LoVo (cell line): ENCODE measurements around the gene PUM2.

Source experiments
- DNase-seq: peaks from one replicate; pipeline ENCODE4 v3.0.0-alpha.2; 2016; ENCODE audit warnings: low spot score

The PUM2 gene

DNA sequence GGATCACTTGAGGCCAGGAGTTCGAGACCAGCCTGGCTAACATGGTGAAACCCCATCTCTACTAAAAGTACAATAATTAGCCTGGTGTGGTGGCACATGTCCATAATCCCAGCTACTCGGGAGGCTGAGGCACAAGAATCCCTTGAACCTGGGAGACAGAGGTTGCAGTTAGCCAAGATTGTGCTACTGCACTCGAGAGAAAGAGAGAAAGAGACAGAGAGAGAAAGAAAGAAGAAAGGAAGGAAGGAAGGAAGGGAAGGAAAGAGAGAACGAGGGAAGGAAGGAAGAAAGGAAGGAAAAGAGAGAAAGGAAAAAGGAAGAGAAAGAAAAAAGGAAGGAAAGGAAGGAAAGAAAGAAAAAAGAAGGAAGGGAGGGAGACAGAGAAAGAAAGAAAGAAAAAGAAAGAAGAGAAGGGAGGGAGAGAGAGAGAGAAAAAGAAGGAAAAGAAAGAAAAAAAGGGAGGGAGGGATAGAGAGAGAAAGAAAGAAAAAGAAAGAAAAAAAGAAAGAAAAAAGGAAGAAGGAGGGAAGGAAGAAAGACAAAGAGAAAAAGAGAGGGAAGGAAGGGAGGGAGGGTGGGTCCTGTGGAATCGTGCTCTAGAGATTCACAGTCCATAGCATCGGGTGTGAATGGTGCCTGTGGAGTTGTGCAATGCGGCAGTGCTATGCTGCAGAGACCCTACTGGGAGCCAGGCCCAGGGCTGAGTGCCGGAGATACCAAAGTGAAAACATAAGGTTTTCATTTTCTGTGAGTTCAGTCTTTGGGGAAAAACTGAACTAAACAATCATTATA lies 121.1 kb downstream of the PUM2 start:
- DNase-seq, result no peak

DNA sequence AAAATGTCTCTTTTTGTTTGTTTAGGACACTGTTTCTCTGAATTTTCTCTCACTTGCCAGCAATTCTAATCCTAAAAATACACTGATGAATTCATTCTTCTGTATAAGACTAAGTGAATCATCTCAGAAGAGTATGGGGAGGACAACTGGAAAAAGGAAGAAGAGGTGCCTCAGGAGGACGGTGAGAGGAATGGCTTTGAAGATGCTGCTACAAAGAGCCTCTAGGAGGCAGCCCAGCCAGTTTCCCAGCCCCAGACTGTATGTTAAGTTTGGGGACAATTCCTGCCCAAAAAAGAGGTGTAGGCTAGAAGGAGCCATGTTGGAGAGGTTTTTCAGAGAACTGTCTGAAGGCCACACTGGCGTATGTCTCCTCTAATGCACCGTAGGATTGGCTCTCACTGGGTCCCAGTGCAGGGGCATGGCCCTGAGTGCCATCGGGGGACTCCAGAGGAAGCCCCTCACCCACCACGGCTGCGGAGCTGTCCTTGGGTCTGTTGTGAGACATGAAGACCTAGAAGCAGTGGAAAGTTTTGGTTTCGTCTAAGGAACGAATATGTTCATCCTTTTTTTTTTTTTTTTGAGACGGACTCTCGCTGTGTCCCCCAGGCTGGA lies 122.6 kb downstream of the PUM2 start:
- DNase-seq, result no peak

DNA sequence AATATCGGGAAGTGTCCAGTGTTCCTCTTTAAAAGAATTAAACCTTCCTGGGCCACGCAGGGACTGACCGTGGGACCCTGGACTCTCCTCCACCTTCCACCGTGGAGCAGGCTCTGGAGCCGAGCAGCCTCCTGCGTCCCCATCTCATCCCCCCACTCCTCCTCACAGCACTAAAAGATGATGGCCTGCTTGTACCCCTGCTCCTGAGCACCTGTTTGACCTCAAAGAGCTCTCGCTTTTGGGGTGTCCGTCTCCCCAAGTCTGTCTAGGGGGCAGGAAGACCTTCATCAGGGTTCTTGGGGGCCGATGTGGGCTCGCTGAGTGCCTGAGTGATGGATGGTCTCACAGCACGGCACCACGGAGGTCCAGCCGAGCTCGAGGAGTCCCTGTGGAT lies 124.5 kb downstream of the PUM2 start:
- DNase-seq, result no peak

DNA sequence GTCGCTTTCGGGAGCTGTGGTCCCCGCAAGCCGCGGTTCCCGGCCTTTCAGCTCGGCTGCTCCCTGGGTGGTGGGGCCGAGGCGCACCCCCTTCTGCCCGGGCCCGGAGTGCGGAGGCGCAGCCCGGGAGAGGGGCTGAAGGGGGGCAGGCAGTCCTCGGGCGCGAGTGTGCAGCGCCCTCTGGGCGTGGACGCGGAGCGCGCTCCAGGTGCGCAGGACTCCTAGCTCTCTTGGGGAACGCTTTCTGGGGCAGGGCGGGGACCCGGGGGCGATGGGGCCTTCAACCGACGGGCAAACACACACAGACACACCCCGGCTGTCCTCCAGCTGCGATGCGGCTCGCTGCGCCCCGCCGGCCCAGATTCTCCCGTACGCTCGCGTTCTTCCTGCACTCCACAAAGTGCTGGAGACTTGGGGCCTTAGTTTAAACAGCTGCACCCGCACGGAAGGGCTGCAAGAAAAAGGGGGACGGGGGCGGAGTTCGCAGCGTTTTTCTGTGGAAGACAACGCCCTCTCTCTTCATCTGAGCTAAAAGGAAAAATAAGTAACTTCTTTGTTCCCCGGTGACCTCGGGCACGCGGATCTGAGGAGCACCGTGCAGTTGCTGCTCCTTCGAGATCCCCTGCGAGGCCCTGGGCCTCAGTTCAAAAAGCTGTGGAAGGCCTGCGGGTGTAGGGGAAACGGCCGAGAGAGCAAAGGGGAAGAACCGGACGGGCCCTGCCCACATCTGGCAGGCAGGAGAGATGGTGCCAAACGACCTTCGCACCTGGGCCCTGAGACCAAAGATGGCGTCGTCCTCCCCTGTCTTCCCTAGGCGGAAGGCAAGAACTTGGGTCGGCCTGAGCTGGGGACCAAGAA lies 125.1 kb downstream of the PUM2 start:
- peak; percentile 71 for DNase-seq

DNA sequence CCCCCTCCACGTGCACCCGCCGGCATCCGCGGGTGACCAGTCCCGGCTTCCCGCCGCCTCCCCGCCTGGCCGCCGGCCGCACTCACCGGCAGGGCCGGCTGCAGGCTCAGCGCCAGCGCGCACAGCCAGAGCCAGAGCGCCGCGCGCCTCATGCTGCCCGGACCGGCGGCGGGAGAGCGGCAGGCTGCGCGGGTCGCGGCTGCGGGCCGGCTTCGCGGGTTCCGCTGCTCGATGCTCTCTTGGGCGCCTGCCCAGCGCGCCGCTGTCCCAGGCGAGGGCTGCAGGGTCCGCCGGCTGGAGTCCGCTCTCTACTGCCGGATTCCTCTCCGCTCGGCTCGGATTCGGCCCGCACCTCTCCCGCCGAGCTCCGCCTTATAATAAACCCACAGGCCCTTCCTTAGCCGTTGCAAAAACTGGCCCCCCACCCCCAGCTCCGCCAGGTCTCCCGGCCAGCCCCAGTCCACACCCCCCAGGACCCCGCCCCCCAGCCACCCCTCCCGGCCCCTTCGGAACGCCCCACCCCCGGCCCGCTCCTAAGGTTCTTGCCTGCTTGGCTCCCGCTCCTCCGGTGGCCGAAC lies 125.8 kb downstream of the PUM2 start, which contains the start of gene SDC1:
SDC1 (minus strand) TSS at position 415 of the 578 bp plus-strand sequence; CDS start at position 152, 263 bp downstream.
- DNase-seq, result peak; percentile 52

DNA sequence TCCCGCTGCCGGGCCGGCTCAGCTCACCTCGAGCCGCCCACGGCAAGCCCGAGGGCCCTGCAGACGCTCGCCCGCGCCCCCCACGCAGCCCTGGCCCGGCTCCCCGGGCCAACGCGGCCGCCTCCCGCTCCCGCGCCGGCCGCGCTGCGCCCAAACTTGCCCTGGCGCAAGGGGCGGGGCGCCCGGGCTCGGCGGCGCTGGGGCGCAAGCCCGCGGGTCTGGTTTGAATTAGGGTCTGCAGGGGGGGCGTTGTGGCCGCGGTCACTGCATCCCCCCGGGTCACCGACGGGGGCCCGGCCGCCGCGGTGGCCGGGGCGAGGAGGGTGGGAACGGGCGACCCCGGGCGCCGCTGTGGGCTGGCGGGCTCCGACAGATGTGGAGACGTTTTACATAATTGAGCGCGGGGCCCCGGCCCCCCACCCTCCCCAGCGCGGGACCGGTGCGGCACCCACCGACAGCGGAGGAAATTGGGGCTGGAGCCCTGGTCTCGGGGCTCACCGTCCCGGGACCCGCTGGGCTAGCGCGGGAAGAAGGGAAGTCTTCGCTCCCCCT lies 126.4 kb downstream of the PUM2 start:
- no peak for DNase-seq

DNA sequence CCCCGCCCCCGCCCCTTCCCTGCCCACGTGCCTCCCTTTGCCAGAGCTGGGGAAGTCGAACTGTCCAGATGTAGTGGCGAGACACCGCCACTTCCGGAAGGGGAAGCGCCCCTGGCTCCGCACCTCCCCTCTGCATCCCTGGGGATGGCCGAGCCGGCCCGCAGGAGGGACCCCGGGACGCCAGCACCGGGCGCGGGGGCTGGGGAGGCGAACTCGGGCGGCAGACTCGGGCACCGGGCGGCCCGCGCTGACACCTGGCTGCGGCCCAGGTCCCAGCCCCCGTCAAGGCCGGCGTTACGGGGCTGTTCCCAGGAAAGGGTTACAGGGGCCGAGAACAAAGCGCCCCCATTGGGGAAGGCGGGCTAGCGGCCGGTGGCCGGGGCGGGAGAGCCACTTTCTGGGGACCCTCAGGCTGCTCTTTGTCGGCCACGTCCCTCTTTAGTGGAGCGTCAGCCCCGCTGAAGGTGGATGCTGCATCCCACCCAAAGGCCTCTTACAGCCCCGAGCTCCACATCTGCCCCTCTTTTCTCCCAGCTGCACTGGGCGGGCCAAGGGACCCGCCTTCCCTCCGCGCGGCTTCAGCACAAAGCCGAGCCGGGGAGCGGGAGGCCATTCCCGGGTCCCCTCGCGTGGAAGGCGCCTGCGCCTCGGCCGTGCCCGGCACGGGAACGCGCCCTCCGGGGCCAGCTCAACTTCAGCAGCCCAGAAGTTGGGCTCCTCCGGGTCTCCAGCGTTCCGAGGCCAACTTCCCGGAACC lies 127.1 kb downstream of the PUM2 start:
- DNase-seq, result peak; percentile 21

DNA sequence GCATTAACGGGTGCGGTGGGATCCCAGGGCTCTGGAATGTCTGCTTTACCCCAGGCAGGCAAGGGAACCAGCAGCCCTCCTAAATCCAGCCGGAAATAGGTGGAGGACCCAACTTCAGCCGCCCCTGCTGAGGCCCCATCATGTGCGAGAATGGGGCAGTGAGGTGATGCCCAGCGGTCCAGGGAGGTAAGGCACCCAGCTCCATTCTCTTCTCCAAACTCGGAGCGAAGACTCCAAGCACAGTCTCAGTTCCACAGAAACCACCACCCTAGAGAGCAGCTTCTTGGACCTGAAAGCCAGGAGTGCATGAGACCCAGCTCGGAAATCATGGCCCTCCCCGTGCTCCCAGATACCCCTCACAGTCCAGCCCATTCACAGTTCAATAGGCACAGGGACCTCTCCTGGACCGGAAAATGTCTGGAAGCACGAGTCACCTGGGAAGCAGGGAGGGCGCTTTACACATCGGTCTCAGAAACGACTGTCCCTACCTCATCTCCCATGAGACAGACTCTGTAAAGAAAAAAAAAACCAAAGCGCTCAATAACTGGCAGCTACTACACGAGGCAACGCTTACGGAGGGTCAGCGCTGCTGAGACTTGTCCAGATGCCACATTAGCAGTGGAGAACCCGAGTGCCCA lies 127.8 kb downstream of the PUM2 start:
- DNase-seq, result no peak

DNA sequence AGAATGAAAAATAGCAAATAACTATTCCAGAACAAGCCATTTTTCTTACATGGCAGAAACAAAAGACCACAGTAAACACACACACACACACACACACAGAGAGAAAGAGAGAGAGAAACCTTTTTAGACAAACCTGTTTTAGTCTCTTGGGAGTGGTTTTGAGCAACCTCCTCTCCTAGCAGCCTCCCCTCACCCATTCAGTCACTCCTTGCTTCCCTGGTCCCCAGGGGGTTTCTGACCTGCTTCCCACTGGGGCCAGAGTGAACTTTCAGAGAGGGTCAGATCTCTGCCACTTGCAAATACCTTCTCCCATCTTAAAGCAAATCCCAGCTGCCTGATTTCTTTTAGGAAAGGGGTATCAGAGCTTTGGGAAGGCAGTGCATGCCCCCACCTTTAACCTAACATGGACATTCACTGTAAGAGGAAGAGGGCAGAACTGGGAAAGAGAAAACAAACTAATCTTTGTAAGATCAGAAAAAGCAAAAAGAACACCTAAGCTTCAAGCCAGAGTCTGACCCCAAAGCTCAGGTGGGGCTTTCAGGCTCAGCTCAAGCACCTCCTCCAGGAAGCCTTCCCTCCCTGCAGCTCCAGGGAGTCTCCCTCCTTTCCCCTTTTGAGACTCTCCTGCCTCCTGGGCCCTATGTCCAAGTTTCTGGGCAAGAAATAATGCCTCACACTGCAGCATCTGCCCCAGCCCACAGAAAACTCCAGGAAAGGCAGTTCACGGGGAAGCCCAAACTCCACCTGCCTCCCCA lies 128.5 kb downstream of the PUM2 start:
- no peak for DNase-seq

DNA sequence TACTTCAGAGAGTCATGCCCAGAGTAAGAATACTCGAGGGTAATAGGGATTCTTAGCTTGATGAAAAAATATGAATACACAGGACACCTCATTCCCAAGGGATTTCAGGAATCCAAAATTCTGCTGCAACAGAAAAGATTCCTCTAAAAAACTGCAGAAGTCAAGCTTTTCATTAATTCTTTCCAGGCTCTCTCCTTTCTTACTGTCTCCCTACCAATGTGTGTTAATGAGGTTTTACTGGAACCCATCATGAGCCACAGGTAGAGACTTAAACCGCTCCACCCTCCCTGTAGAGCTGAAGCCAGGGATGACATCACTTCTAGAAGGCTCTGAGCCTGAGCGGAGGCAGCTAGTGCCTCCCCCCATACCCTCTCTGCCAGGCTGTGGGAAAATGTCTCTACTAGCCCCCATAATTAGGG lies 129.1 kb downstream of the PUM2 start:
- DNase-seq, result no peak

DNA sequence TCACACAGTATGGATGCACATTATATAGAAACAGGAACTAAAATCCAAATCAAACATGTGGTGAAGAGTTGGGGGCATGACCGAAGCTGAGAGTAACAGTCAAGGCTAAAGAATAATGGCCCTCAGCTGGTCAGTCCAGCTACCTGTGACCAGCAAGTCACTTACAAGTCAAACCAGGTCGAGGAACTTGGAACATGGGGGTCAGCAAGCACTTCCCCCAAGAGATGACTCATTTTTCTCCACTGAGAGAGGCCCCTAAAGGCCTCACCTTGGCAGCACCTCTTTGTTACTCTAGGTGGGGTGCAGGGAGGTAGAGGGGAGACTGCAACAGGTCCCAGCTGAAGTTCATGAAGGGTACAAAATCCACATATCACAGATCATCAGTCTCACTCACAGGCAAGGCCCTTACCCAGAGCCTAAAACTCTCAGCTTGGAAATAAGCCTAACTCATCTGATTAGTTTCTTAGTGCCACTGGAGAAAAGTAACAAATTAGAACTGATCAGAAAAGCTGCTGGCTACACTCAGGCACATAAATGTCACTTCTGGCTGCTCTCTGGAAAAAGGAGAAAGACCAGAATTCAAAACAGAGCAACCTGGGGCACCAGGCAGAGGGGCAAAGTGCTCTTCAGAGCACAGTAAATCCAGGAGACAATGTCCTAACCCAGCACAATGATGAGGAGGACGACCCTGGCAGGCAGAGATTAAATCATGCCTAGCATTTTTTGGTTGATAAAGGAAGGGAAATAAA lies 129.7 kb downstream of the PUM2 start:
- no peak for DNase-seq

DNA sequence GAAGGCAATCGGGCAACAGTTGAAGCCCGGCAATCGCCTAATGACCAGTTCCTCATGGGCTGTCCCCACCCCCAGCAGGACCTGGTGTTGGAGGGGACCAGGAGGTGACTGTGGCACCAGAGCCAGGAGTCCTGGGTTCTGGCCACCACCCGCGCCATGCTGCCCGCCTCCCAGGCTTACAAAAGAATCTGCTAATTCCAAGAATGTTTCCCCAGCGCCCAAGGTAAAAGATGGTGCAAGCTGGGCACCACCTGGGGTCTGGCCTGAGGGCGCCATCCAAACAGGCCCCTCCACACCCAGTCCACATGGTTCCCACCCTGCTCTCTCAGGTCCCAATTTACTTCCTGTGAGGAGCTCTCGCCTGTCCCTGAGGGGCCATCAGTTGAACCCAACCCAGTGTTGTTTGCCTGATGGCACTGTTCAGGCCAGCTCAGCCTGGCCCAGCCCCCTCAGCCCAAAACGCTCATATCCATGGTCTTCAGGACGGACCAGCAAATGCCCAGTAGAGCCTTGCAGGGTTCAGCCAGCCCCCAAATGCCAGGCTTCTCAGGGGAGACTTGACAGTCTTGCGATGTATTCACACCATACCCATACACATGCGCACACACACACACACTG lies 130.8 kb downstream of the PUM2 start:
- no peak for DNase-seq

DNA sequence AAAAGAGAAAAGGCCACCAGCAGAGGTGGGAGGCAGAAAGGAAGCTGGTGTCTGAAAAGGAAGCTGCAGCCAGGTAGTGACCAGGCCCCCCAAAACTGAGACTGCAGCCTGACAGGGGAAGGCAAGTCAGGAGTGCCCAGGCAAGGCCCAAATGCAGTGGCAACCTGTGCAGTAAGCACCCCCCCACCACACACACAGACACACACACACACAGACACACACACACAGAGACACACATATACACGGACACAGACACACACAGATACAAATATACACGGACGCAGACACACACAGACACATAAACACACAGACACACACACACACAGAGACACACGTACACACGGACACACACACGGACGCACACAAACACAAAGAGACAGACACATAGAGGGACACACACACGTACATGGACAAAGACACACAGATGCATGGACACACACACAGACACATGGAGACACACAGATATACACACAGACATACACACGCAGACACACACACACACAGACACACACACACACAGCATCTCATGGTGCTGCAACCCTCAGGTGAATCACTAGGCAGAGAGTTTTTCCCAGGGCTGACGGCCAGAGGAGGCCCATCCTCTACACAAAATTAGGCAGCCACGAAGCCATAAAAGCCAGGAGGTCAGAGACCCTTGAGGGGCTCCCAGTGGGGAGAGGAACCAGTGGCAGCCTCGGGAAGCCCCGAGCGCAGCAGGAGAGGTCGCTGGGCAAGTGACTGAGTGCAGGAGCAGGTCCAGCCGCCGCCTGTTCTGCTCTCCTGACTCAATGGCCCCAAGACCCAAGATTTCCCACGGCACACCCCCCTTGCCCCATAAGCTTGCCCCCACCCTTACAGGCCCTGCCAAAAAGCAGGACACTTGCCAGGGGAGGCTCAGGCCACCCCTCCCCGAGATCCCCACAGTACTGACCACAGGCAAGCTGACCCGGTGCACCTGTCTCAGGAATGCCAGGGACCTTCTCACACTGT lies 132.0 kb downstream of the PUM2 start:
- DNase-seq, result no peak

DNA sequence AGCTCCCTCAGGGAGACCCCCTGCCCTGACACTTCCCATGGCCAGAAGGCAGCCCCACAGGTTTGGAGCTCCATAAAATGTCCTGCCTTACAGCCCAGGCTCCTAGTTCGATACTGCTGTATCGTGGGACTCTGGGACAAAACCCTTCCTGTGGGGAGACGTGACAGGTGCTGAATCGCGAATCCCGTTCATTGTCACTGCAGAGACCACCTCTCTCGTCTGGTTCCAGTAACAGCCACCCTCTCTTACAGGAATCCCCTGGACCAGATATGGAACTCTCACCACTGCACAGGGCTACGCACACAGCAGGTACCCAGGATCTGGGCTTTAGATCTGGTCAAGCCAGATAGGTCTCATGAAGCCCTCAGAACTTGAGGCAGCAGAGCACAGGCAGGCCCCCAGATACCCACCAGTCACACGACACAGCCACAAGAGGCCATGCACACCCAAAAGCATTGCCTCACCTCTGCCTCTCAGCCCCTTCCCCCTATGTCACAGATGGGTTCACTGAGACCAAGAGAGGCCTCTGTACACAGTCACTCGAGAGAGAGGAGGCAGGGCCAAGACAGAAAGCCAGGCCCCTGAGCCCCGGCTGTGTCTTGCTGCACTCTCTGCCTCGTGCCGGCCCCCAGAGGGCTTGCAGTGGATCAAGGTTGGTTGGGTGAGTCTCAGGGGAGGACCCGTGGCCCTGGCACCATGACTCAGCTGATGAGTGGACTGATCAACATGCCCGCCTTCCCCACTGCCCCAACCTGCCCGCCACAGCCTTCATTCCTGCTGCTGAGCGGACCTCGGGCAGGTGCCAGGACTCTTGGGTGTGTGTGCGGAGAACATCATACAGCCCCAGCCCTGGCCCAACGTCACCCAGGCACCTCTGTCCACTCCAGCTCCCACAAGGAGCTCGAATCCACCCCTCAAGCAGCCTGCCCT lies 133.3 kb downstream of the PUM2 start:
- no peak for DNase-seq

DNA sequence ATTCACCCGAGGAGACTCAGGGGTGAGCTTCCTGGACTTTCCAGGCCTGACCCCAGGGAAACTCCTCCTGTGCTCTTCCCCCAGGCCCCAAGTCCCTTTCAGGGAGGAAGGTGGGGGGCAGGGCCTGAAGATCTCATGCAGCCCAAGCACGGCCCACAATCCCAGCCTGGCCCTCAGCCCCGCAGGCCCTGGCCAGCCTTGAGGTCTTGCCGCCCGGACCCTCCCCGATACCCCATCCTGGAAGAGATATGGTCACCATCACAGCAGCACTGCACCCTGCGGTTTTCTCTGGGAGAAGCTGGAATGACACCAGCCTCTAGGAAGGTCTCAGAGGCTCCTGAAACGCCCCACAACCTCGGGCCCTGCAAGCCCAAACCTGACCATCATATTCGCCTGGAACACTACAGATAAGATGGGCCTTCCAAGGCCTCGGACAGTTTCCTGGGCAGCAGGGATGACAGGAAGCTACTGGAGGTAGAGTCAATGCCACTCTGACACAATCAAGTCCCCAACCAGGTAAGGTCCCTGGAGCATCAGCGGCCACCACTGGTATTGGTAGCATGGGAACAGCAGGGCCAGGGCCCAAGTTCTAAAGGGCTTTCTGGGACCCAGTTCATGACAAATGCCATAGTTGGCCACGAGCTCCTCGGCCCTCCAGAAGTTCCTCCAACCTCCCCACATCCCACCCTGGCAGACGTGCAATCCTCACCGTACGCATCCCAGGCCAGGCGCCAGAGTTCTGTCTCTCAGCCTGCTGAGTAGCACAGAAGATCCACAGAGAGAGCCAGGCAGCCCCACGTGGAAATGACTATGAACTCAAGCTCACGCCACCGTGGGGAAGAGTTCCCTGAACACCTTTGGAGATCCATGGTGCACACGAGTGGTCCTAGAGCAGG lies 134.3 kb downstream of the PUM2 start:
- no peak for DNase-seq
